ENCODE measurements around the gene HSPA13. TPM values are rescaled to one million over a fixed set of nuclear protein-coding genes. Genes with fewer than 3 reads are reported as not detected.
"Not testable (repeated sequence)": the region's sequence is repeated elsewhere in the genome, so short reads cannot be mapped to it uniquely, and the experiment has no call there.

HSPA13 gene, protein sequence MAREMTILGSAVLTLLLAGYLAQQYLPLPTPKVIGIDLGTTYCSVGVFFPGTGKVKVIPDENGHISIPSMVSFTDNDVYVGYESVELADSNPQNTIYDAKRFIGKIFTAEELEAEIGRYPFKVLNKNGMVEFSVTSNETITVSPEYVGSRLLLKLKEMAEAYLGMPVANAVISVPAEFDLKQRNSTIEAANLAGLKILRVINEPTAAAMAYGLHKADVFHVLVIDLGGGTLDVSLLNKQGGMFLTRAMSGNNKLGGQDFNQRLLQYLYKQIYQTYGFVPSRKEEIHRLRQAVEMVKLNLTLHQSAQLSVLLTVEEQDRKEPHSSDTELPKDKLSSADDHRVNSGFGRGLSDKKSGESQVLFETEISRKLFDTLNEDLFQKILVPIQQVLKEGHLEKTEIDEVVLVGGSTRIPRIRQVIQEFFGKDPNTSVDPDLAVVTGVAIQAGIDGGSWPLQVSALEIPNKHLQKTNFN
- total RNA-seq = 36.4 and 39.9 TPM in 2 replicates

GRCh38 chr21:14382835-14383595 lies at the start of gene HSPA13:
HSPA13 (minus strand) TSS chr21:14383146; CDS start chr21:14383119, 27 bp downstream.
- intact Hi-C loops (cut with micrococcal nuclease) = loop anchor here (1.0 to 10.0 kb wide), 20 partner anchors 70 to 1442 kb away; partner anchors contain the start of genes RBM11, SAMSN1 and USP25

DNA sequence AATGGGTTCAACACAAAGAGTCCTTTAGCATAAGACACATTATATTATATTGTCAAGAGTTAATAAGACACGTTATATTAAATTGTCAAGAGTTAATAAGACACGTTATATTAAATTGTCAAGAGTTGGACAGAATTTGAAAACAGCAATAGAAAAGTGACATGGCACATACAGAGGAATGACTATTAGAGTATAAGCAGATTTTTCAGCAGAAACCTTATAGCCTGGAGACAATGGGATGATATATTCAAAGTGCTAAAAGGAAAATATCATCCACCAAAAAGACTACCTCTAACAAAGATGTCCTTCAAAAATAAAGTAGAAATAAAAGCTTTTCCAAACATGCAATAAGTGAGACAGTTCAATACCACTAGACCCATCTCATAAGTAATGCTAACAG lies 36.0 kb upstream of the HSPA13 start:
- intact Hi-C loops (cut with micrococcal nuclease) = no loop called here

DNA sequence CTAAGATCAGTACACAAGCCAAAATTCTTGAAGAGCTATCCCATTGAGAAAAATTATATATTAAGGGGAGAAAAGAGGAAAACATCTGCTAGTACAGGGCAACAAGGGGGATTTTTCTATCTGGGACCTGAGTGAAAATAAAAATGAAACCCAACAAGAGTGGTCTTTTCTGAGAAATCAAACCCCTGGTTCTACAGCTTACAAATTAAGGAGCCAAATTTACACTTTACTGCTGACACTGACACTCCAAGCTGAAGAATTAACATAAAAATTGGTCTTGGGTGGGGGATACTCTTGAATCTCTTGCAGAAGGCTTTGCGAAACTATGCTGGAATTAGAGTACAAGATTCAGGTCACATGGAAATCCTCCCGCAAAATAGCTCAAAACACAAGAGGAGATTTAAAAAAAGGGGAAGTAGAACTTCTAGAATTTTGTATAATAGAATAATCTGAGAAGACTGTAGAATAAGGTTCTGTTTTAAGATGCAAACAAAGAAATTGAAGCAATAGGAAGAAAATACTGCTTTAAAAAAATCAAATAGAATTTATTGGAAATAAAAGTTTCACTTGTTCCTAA lies 32.1 kb upstream of the HSPA13 start:
- intact Hi-C loops (cut with micrococcal nuclease) = no loop called here

- intact Hi-C loops (cut with micrococcal nuclease) = no loop called here
Measured at GRCh38 chr21:14405962-14406361, 23.0 kb upstream of the HSPA13 start.

GRCh38 chr21:14405225-14405624 lies 22.3 kb upstream of the HSPA13 start:
- intact Hi-C loops (cut with micrococcal nuclease) = no loop called here

GRCh38 chr21:14403681-14404318 lies 20.9 kb upstream of the HSPA13 start:
- intact Hi-C loops (cut with micrococcal nuclease) = loop anchor here (1.0 to 5.0 kb wide), 7 partner anchors 146 to 1929 kb away; no protein-coding TSS in a partner anchor

DNA sequence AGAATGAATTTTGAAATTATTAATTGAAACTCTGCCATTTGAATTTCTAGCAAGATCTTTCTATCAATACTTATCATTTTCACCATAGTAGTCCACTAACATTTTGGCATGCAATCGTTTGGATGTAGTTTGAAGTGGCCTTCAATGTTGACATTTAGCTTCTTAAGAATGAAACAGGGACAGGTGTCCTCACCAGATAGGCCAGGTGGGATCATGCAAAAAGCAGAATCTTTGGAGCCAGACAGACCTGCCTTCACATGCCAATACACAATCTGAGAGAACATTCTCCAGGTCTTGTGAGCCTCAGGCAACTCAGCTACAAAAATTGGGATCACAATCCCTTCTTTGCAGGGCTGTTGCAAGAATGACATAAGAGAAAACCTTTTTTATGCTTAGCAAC lies 18.3 kb upstream of the HSPA13 start:
- intact Hi-C loops (cut with micrococcal nuclease) = loop anchor here (5.0 kb wide), 2 partner anchors 144 to 1931 kb away; no protein-coding TSS in a partner anchor

- intact Hi-C loops (cut with micrococcal nuclease) = loop anchor here (10.0 kb wide), 2 partner anchors 1127 to 1437 kb away; no protein-coding TSS in a partner anchor
Measured at GRCh38 chr21:14388282-14388681, 5.3 kb upstream of the HSPA13 start.

GRCh38 chr21:14384453-14384852 lies 1.5 kb upstream of the HSPA13 start:
- intact Hi-C loops (cut with micrococcal nuclease) = loop anchor here (5.0 to 10.0 kb wide), 5 partner anchors 132 to 1440 kb away; no protein-coding TSS in a partner anchor

GRCh38 chr21:14383596-14384180 lies 742 bp upstream of the HSPA13 start:
- intact Hi-C loops (cut with micrococcal nuclease) = loop anchor here (1.0 to 10.0 kb wide), 20 partner anchors 70 to 1441 kb away; partner anchors contain the start of genes RBM11, SAMSN1 and USP25

- intact Hi-C loops (cut with micrococcal nuclease) = loop anchor here (2.0 to 10.0 kb wide), 10 partner anchors 100 to 1442 kb away; partner anchors contain the start of gene USP25
Measured at GRCh38 chr21:14382486-14382834, 486 bp downstream of the HSPA13 start.

- intact Hi-C loops (cut with micrococcal nuclease) = no loop called here
Measured at GRCh38 chr21:14376854-14377253, 6.1 kb downstream of the HSPA13 start.

- intact Hi-C loops (cut with micrococcal nuclease) = no loop called here
Measured at GRCh38 chr21:14366998-14367397, 15.9 kb downstream of the HSPA13 start.

DNA sequence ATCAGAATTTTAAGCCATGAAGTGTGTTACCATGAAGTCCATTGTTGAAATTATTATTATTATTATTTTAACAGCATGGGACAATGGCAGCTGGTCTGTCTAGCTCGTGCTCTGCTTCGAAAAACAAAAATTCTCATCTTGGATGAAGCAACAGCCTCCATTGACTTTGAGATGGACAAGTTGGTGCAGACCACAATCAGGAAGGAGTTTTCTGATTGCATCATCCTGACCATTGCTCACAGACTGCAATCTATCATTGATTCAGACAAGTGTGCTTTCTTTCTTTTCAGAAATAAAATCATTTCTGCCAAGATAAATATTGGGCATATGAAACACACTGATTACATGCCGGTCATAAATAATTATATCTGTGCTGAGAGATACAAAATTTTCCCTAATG lies 21.0 kb downstream of the HSPA13 start:
- intact Hi-C loops (cut with micrococcal nuclease) = no loop called here

GRCh38 chr21:14358775-14359174 lies 24.2 kb downstream of the HSPA13 start:
- intact Hi-C loops (cut with micrococcal nuclease) = no loop called here

- intact Hi-C loops (cut with micrococcal nuclease) = no loop called here
Measured at GRCh38 chr21:14356746-14357145, 26.2 kb downstream of the HSPA13 start.

- intact Hi-C loops (cut with micrococcal nuclease) = no loop called here
Measured at GRCh38 chr21:14354515-14354914, 28.4 kb downstream of the HSPA13 start.

DNA sequence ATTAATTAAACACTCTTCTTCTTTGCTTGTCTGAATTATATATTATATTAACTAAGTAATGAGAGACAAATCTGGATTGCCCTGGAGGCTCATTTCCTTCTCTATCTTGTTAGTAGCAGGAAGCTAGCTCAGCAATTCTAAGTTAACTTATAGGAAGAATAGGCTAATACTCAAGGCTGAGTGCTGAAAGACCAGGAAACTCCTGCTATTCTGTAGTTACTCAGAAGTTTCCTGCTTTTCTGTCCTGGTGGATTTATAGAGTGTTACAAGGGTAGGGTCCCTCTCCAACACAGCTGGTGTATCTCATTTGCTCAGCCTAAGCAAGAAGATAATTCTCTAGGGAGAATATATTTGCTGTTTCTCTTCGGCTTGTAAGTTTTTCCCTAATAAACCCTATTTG lies 29.2 kb downstream of the HSPA13 start:
- intact Hi-C loops (cut with micrococcal nuclease) = no loop called here

DNA sequence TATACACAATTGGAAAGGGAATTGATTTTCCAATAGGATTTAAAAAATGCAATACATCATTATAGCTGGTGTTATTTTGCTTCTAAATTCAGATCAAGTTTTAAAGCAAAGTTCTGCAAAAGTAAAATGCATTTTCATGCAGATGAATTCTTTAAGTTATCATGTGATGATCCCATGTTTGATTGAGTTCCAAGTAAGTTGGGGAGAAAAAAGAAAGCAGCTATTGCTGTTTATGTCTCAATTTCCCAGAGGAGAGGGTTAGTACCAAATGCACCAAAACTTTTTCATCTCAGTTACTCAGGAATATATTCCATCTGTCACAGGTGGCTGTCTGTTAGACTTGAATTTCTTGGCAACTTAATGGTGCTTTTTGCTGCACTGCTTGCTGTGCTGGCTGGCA lies 29.7 kb downstream of the HSPA13 start:
- intact Hi-C loops (cut with micrococcal nuclease) = no loop called here

GRCh38 chr21:14327346-14327745 lies 55.6 kb downstream of the HSPA13 start:
- intact Hi-C loops (cut with micrococcal nuclease) = not testable (repeated sequence)

GRCh38 chr21:14325595-14325994 lies 57.4 kb downstream of the HSPA13 start:
- intact Hi-C loops (cut with micrococcal nuclease) = no loop called here

Measured in T-helper 1 cell treated with Interleukin-12 subunit alpha and Interleukin-12 subunit beta and Interleukin-4 antibody, amounts not matched to agents 30 ng/mL and 1 ng/mL, for 36 hours (primary cell).